Liver (tissue), 9 donors: ENCODE data around the gene AJM1. TPM values are rescaled to one million over a fixed set of nuclear protein-coding genes. Genes with fewer than 3 reads are reported as not detected.

Experiments
- DNase-seq: peaks from one replicate; pipeline ENCODE4 v3.0.0-alpha.2; 2017; ENCODE audit warnings: low spot score
- H3K27ac ChIP-seq, 2 donors: one replicate each; pipeline ENCODE4 v1.7.0; 2013; ENCODE audit warnings: inconsistent platforms in 2 of 2, low read length in 2 of 2, control low read depth in 1 of 2, low read depth in 1 of 2, mild to moderate bottlenecking in 1 of 2
- H3K27me3 ChIP-seq, 4 donors: one replicate each; pipeline versions ENCODE4 v1.6.1 to v1.7.0; 2013; ENCODE audit warnings: low read length in 3 of 4, inconsistent platforms in 1 of 4, mild to moderate bottlenecking in 1 of 4, moderate library complexity in 1 of 4; ENCODE audit not compliant: control insufficient read depth in 4 of 4, insufficient read depth in 4 of 4
- H3K36me3 ChIP-seq, 4 donors: one replicate each; pipeline versions ENCODE4 v1.6.1 to v1.7.0; 2013; ENCODE audit warnings: low read length in 3 of 4, mild to moderate bottlenecking in 3 of 4, low read depth in 1 of 4, moderate library complexity in 1 of 4; ENCODE audit not compliant: control insufficient read depth in 4 of 4, insufficient read depth in 3 of 4
- H3K4me1 ChIP-seq, 4 donors: one replicate each; pipeline versions ENCODE4 v1.6.1 to v1.7.0; 2013; ENCODE audit warnings: low read length in 3 of 4, mild to moderate bottlenecking in 3 of 4, moderate library complexity in 1 of 4; ENCODE audit not compliant: control insufficient read depth in 4 of 4, insufficient read depth in 4 of 4
- H3K4me3 ChIP-seq, 3 donors: one replicate each; pipeline versions ENCODE4 v1.6.1 to v1.7.0; 2013; ENCODE audit warnings: low read length in 3 of 3, control low read depth in 1 of 3, low read depth in 1 of 3, mild to moderate bottlenecking in 1 of 3
- H3K9ac ChIP-seq, 2 donors: one replicate each; pipeline ENCODE4 v1.7.0; 2013; ENCODE audit warnings: low read length in 2 of 2, mild to moderate bottlenecking in 2 of 2, moderate library complexity in 2 of 2, control low read depth in 1 of 2, low read depth in 1 of 2
- H3K9me3 ChIP-seq, 4 donors: one replicate each; pipeline versions ENCODE4 v1.6.1 to v1.7.0; 2013; ENCODE audit warnings: low read length in 3 of 4; ENCODE audit not compliant: control insufficient read depth in 4 of 4
- EGR1 ChIP-seq, 2 donors: IDR thresholded peaks; 2 replicates each; pipeline ENCODE4 v1.6.1; 2016 to 2018; ENCODE audit warnings: antibody characterized with exemption in 2 of 2, low read depth in 2 of 2
- FOXA1 ChIP-seq: IDR thresholded peaks from 2 replicates; pipeline ENCODE4 v1.6.1; 2016; ENCODE audit warnings: antibody characterized with exemption
- FOXA2 ChIP-seq: IDR thresholded peaks from 2 replicates; pipeline ENCODE4 v1.6.1; 2016; ENCODE audit warnings: antibody characterized with exemption
- GABPA ChIP-seq, 2 donors: IDR thresholded peaks in 1 of 2; conservative IDR thresholded peaks in 1 of 2; 2 replicates each; pipeline ENCODE4 v1.6.1; 2016; ENCODE audit warnings: antibody characterized with exemption in 2 of 2, mild to moderate bottlenecking in 1 of 2, moderate library complexity in 1 of 2
- HNF4A ChIP-seq, 2 donors: conservative IDR thresholded peaks; 2 replicates each; pipeline ENCODE4 v1.6.1; 2016; ENCODE audit warnings: antibody characterized with exemption in 2 of 2, mild to moderate bottlenecking in 2 of 2
- HNF4G ChIP-seq: IDR thresholded peaks from 2 replicates; pipeline ENCODE4 v1.6.1; 2016; ENCODE audit warnings: antibody characterized with exemption
- JUND ChIP-seq, 2 donors: IDR thresholded peaks; 2 replicates each; pipeline ENCODE4 v1.6.1; 2016; ENCODE audit warnings: antibody characterized with exemption in 2 of 2
- RAD21 ChIP-seq, 2 donors: IDR thresholded peaks; 2 replicates each; pipeline ENCODE4 v1.6.1; 2016; ENCODE audit warnings: antibody characterized with exemption in 2 of 2, mild to moderate bottlenecking in 2 of 2
- RXRA ChIP-seq, 2 donors: IDR thresholded peaks; 2 replicates each; pipeline ENCODE4 v1.6.1; 2017 to 2018; ENCODE audit warnings: antibody characterized with exemption in 2 of 2, mild to moderate bottlenecking in 1 of 2
- SP1 ChIP-seq: IDR thresholded peaks from 2 replicates; pipeline ENCODE4 v1.6.1; 2018; ENCODE audit warnings: antibody characterized with exemption, mild to moderate bottlenecking
- TAF1 ChIP-seq: conservative IDR thresholded peaks from 2 replicates; pipeline ENCODE4 v1.6.1; 2016; ENCODE audit warnings: antibody characterized with exemption, mild to moderate bottlenecking
- YY1 ChIP-seq: IDR thresholded peaks from 2 replicates; pipeline ENCODE4 v1.6.1; 2016; ENCODE audit warnings: antibody characterized with exemption, mild to moderate bottlenecking
- WGBS: extraction: QIAGEN DNeasy Blood & Tissue Kit; methylation state at CpG from one replicate; pipeline ENCODE4 v1.1.7; 2013; 5-methylcytosine and 5-hydroxymethylcytosine counted together
- polyA plus RNA-seq, 2 donors: library from polyadenylated mRNA; stranded (reverse) in 1 of 2; unstranded in 1 of 2; fragments of 200-250 nt in 1 of 2; fragments of >200 nt in 1 of 2; fragmentation: Nextera tagmentation in 1 of 2; extraction: Ambion mirVana in 1 of 2; gene quantifications; one replicate each; pipeline versions ENCODE4 v1.2.1 to v1.2.3, GENCODE V29; 2013 to 2015
- total RNA-seq, 2 donors: library from RNA; depleted of rRNA; stranded (reverse); fragments of >200 nt; gene quantifications; one replicate each; pipeline ENCODE4 v1.2.3, GENCODE V29; 2014
- TF ChIP-seq, protein P1 (sequence below): fragments of 150-350 bp; IDR thresholded peaks from 2 replicates; pipeline ENCODE4 v1.5.1; 2017; ENCODE audit warnings: improper control_type of control experiment, low read depth, low read length; ENCODE audit not compliant: missing input control
- TF ChIP-seq, protein P2 (sequence below): IDR thresholded peaks from 2 replicates; pipeline ENCODE4 v1.6.1; 2016; ENCODE audit warnings: antibody characterized with exemption
- TF ChIP-seq, protein P3 (sequence below): IDR thresholded peaks from 2 replicates; pipeline ENCODE4 v1.6.1; 2016; ENCODE audit warnings: antibody characterized with exemption, mild to moderate bottlenecking
- TF ChIP-seq, protein P4 (sequence below): IDR thresholded peaks from 2 replicates; pipeline ENCODE4 v1.6.1; 2016; ENCODE audit warnings: antibody characterized with exemption
- TF ChIP-seq, protein P5 (sequence below): IDR thresholded peaks from 2 replicates; pipeline ENCODE4 v1.6.1; 2016; ENCODE audit warnings: antibody characterized with exemption
- donor health status: healthy.
- donor health status: healthy.
- donor health status: healthy.
- donor health status: healthy.
- donor health status: healthy.

The AJM1 gene
- total and polyA plus RNA-seq, 4 donors, result 0.56 to 2.3 (median 0.82) TPM

DNA sequence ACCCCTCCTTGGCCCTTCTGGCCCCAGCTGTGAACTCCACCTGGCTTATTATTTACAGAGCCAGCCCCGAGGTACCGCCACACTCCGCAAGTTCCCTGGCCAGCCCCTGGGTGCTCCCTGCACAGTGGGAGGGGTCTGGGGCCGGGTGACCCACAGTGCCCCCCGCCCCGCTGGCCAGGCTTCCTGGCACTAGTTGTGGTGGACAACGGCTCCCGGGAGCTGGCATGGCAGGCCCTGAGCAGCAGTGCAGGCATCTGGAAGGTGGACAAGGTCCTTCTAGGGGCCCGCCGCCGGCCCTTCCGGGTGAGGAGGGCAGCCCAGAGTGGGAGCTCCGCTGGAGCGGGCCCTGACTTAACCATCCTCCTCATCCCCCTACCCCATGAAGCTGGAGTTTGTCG is 13.8 kb downstream of the AJM1 start:
- no peak for DNase-seq
- Histone ChIP-seq H3K27ac (no peak overlapping the region), H3K4me1 (peaks cover 27 to 71% (median 46%) of the 10 kb centered on the region in 4 donors), H3K4me3 (no peak overlapping the region), H3K36me3 (peaks cover 0 to 3% (median under 1%) of the 10 kb centered on the region in 4 donors), H3K27me3 (no peaks in the 10 kb centered on the region), H3K9ac (no peak overlapping the region), H3K9me3 (no peaks in the 10 kb centered on the region)
- 58% methylated on average over 15 of the region's 15 CpGs for WGBS
- TF ChIP-seq, protein P1, sequence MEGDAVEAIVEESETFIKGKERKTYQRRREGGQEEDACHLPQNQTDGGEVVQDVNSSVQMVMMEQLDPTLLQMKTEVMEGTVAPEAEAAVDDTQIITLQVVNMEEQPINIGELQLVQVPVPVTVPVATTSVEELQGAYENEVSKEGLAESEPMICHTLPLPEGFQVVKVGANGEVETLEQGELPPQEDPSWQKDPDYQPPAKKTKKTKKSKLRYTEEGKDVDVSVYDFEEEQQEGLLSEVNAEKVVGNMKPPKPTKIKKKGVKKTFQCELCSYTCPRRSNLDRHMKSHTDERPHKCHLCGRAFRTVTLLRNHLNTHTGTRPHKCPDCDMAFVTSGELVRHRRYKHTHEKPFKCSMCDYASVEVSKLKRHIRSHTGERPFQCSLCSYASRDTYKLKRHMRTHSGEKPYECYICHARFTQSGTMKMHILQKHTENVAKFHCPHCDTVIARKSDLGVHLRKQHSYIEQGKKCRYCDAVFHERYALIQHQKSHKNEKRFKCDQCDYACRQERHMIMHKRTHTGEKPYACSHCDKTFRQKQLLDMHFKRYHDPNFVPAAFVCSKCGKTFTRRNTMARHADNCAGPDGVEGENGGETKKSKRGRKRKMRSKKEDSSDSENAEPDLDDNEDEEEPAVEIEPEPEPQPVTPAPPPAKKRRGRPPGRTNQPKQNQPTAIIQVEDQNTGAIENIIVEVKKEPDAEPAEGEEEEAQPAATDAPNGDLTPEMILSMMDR, result no peak
- TF ChIP-seq JUND (IDR thresholded peaks at IDR 0.05) (no peak), FOXA2 (no peak), RAD21 (IDR thresholded peaks at IDR 0.05) (no peak), HNF4G (no peak)
- TF ChIP-seq, protein P2, sequence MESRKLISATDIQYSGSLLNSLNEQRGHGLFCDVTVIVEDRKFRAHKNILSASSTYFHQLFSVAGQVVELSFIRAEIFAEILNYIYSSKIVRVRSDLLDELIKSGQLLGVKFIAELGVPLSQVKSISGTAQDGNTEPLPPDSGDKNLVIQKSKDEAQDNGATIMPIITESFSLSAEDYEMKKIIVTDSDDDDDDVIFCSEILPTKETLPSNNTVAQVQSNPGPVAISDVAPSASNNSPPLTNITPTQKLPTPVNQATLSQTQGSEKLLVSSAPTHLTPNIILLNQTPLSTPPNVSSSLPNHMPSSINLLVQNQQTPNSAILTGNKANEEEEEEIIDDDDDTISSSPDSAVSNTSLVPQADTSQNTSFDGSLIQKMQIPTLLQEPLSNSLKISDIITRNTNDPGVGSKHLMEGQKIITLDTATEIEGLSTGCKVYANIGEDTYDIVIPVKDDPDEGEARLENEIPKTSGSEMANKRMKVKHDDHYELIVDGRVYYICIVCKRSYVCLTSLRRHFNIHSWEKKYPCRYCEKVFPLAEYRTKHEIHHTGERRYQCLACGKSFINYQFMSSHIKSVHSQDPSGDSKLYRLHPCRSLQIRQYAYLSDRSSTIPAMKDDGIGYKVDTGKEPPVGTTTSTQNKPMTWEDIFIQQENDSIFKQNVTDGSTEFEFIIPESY, result no peak

DNA sequence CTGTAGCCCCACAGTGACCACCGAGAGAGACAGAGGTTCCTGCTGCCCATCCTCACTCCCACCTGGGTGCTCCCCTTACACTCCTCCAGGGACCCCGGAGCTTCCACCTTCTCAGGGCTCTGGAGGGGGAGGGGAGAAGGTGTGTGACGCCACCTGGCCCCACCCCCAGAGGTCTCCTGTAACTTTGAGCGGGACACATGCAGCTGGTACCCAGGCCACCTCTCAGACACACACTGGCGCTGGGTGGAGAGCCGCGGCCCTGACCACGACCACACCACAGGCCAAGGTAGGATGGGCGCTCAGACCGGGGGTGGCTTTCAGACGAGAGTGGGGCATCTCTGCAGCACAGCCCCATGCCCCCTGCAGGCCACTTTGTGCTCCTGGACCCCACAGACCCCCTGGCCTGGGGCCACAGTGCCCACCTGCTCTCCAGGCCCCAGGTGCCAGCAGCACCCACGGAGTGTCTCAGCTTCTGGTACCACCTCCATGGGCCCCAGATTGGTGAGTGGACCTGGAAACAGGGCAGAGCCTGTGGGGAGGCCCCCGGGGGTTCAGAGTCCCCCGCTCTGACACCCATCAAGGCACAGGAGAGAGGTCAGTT is 14.4 kb downstream of the AJM1 start:
- H3K36me3 ChIP-seq, result peaks cover 2 to 7% (median 4%) of the 10 kb centered on the region in 4 donors
- H3K9ac ChIP-seq, result no peak overlapping the region
- 85% methylated on average over 14 of the region's 14 CpGs for WGBS
- no peak overlapping the region for H3K4me3 ChIP-seq
- TF ChIP-seq YY1, result no peak
- no peak for TF ChIP-seq RXRA (IDR thresholded peaks at IDR 0.05)
- no peak for TF ChIP-seq FOXA2
- no peak for TF ChIP-seq JUND (IDR thresholded peaks at IDR 0.05)
- TF ChIP-seq HNF4G, result no peak
- TF ChIP-seq TAF1, result no peak
- TF ChIP-seq HNF4A (conservative IDR thresholded peaks at IDR 0.05), result no peak
- TF ChIP-seq RAD21 (IDR thresholded peaks at IDR 0.05), result no peak
- H3K27ac ChIP-seq, result no peak overlapping the region
- peaks cover 22 to 69% (median 44%) of the 10 kb centered on the region in 4 donors for H3K4me1 ChIP-seq
- H3K9me3 ChIP-seq, result no peaks in the 10 kb centered on the region
- no peak for DNase-seq
- no peaks in the 10 kb centered on the region for H3K27me3 ChIP-seq

DNA sequence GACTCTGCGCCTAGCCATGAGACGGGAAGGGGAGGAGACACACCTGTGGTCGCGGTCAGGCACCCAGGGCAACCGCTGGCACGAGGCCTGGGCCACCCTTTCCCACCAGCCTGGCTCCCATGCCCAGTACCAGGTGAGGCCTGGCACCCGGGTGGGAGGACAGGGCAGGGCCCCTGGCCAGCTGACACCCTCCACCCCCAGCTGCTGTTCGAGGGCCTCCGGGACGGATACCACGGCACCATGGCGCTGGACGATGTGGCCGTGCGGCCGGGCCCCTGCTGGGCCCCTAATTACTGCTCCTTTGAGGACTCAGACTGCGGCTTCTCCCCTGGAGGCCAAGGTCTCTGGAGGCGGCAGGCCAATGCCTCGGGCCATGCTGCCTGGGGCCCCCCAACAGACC is 14.9 kb downstream of the AJM1 start:
- no peak overlapping the region for H3K27ac ChIP-seq
- H3K4me1 ChIP-seq, result peaks cover 22 to 69% (median 41%) of the 10 kb centered on the region in 4 donors
- H3K27me3 ChIP-seq, result no peaks in the 10 kb centered on the region
- no peak for DNase-seq
- WGBS, result 91% methylated on average over 19 of the region's 19 CpGs
- H3K9ac ChIP-seq, result no peak overlapping the region
- H3K36me3 ChIP-seq, result peaks cover 4 to 9% (median 6%) of the 10 kb centered on the region in 4 donors
- no peak overlapping the region for H3K4me3 ChIP-seq
- H3K9me3 ChIP-seq, result no peaks in the 10 kb centered on the region
- TF ChIP-seq FOXA1, result no peak
- no peak for TF ChIP-seq HNF4G
- TF ChIP-seq, protein P1, result no peak
- TF ChIP-seq, protein P3, sequence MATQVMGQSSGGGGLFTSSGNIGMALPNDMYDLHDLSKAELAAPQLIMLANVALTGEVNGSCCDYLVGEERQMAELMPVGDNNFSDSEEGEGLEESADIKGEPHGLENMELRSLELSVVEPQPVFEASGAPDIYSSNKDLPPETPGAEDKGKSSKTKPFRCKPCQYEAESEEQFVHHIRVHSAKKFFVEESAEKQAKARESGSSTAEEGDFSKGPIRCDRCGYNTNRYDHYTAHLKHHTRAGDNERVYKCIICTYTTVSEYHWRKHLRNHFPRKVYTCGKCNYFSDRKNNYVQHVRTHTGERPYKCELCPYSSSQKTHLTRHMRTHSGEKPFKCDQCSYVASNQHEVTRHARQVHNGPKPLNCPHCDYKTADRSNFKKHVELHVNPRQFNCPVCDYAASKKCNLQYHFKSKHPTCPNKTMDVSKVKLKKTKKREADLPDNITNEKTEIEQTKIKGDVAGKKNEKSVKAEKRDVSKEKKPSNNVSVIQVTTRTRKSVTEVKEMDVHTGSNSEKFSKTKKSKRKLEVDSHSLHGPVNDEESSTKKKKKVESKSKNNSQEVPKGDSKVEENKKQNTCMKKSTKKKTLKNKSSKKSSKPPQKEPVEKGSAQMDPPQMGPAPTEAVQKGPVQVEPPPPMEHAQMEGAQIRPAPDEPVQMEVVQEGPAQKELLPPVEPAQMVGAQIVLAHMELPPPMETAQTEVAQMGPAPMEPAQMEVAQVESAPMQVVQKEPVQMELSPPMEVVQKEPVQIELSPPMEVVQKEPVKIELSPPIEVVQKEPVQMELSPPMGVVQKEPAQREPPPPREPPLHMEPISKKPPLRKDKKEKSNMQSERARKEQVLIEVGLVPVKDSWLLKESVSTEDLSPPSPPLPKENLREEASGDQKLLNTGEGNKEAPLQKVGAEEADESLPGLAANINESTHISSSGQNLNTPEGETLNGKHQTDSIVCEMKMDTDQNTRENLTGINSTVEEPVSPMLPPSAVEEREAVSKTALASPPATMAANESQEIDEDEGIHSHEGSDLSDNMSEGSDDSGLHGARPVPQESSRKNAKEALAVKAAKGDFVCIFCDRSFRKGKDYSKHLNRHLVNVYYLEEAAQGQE, result no peak
- TF ChIP-seq, protein P4, sequence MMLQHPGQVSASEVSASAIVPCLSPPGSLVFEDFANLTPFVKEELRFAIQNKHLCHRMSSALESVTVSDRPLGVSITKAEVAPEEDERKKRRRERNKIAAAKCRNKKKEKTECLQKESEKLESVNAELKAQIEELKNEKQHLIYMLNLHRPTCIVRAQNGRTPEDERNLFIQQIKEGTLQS, result no peak
- no peak for TF ChIP-seq RAD21 (IDR thresholded peaks at IDR 0.05)
- no peak for TF ChIP-seq RXRA (IDR thresholded peaks at IDR 0.05)
- TF ChIP-seq FOXA2, result no peak
- TF ChIP-seq JUND (IDR thresholded peaks at IDR 0.05), result no peak
- no peak for TF ChIP-seq HNF4A (conservative IDR thresholded peaks at IDR 0.05)
- TF ChIP-seq GABPA (IDR thresholded peaks at IDR 0.05 in 1 of 2, conservative IDR thresholded peaks at IDR 0.05 in 1 of 2), result no peak
- no peak for TF ChIP-seq EGR1 (IDR thresholded peaks at IDR 0.05; ENCODE audit: low read depth in 2 of 2)
- TF ChIP-seq, protein P5, sequence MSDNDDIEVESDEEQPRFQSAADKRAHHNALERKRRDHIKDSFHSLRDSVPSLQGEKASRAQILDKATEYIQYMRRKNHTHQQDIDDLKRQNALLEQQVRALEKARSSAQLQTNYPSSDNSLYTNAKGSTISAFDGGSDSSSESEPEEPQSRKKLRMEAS, result no peak
- TF ChIP-seq SP1, result no peak
